Urinary bladder (tissue), 4 donors: ENCODE results near the gene MTMR4. TPM values are rescaled to one million over a fixed set of nuclear protein-coding genes. Genes with fewer than 3 reads are reported as not detected.

ENCODE experiments used
- DNase-seq: peaks from one replicate; pipeline ENCODE4 v3.0.0-alpha.2; 2015; ENCODE audit errors: extremely low spot score
- H3K27ac ChIP-seq: one replicate; pipeline ENCODE4 v1.5.1; 2013; ENCODE audit warnings: low read depth, mild to moderate bottlenecking, moderate library complexity
- H3K36me3 ChIP-seq: one replicate; pipeline ENCODE4 v1.6.1; 2013; ENCODE audit warnings: mild to moderate bottlenecking, moderate library complexity; ENCODE audit not compliant: insufficient read depth
- H3K4me1 ChIP-seq: one replicate; pipeline ENCODE4 v1.6.1; 2013; ENCODE audit warnings: mild to moderate bottlenecking, moderate library complexity; ENCODE audit not compliant: insufficient read depth
- H3K4me3 ChIP-seq: one replicate; pipeline ENCODE4 v1.5.1; 2013; ENCODE audit warnings: low read depth, low read length
- WGBS: extraction: QIAGEN DNeasy Blood & Tissue Kit; methylation state at CpG from one replicate; pipeline ENCODE4 v1.1.7; 2013; 5-methylcytosine and 5-hydroxymethylcytosine counted together
- polyA plus RNA-seq: library from polyadenylated mRNA; stranded (reverse); fragments of 200-250 nt; gene quantifications from one replicate; pipeline ENCODE4 v1.2.3, GENCODE V29; 2013
- total RNA-seq: library from RNA; depleted of rRNA; stranded (reverse); fragments of >200 nt; gene quantifications from one replicate; pipeline ENCODE4 v1.2.3, GENCODE V29; 2014
- donor health status: healthy with polysubstance abuse.
- donor health status: healthy.

MTMR4 gene
- total and polyA plus RNA-seq, 2 donors: 14.5 to 41.1 TPM

- Histone ChIP-seq H3K4me1 (no peaks in the 10 kb centered on the region), H3K27ac (no peak overlapping the region), H3K36me3 (no peaks in the 10 kb centered on the region), H3K4me3 (no peak overlapping the region)
- DNase-seq: no peak
- 56% methylated on average over 3 of the region's 3 CpGs for WGBS
Observed at GRCh38 chr17:58532555-58532951, 18.1 kb upstream of the MTMR4 start.

- no peaks in the 10 kb centered on the region for H3K36me3 ChIP-seq
- H3K4me3 ChIP-seq: peak overlapping the region; percentile 63
- WGBS: 1% methylated on average over 82 of the region's 82 CpGs
- no peaks in the 10 kb centered on the region for H3K4me1 ChIP-seq
- DNase-seq: no peak
- no peak overlapping the region for H3K27ac ChIP-seq
Observed at GRCh38 chr17:58531661-58532554, 17.5 kb upstream of the MTMR4 start.

- no peaks in the 10 kb centered on the region for H3K36me3 ChIP-seq
- no peak for DNase-seq
- no peak overlapping the region for H3K27ac ChIP-seq
- 55% methylated on average over 3 of the region's 3 CpGs for WGBS
- H3K4me1 ChIP-seq: no peaks in the 10 kb centered on the region
- peak overlapping the region; percentile 63 for H3K4me3 ChIP-seq
Observed at GRCh38 chr17:58531122-58531521, 16.7 kb upstream of the MTMR4 start.

GRCh38 chr17:58530655-58531054, 16.2 kb upstream of the MTMR4 start:
- no peak for DNase-seq
- Histone ChIP-seq H3K36me3 (no peaks in the 10 kb centered on the region), H3K4me3 (no peak overlapping the region), H3K4me1 (no peaks in the 10 kb centered on the region), H3K27ac (no peak overlapping the region)
- WGBS: 71% methylated on average over 2 of the region's 2 CpGs

- DNase-seq: no peak
- H3K4me3 ChIP-seq: no peak overlapping the region
- H3K36me3 ChIP-seq: no peaks in the 10 kb centered on the region
- 41% methylated on average over 1 of the region's 1 CpG for WGBS
- no peak overlapping the region for H3K27ac ChIP-seq
- H3K4me1 ChIP-seq: no peaks in the 10 kb centered on the region
Observed at GRCh38 chr17:58529275-58529674, 14.8 kb upstream of the MTMR4 start.

- no peak for DNase-seq
- Histone ChIP-seq H3K27ac (no peak overlapping the region), H3K36me3 (no peaks in the 10 kb centered on the region), H3K4me1 (no peaks in the 10 kb centered on the region), H3K4me3 (no peak overlapping the region)
- 38% methylated on average over 3 of the region's 3 CpGs for WGBS
Observed at GRCh38 chr17:58528443-58528842, 14.0 kb upstream of the MTMR4 start.

GRCh38 chr17:58527949-58528348, 13.5 kb upstream of the MTMR4 start:
- 63% methylated on average over 3 of the region's 3 CpGs for WGBS
- no peak for DNase-seq
- Histone ChIP-seq H3K4me1 (no peaks in the 10 kb centered on the region), H3K27ac (no peak overlapping the region), H3K4me3 (no peak overlapping the region), H3K36me3 (no peaks in the 10 kb centered on the region)

- no peaks in the 10 kb centered on the region for H3K4me1 ChIP-seq
- H3K4me3 ChIP-seq: no peak overlapping the region
- no peak for DNase-seq
- no peaks in the 10 kb centered on the region for H3K36me3 ChIP-seq
- WGBS: 88% methylated on average over 2 of the region's 2 CpGs
- no peak overlapping the region for H3K27ac ChIP-seq
Observed at GRCh38 chr17:58527306-58527705, 12.9 kb upstream of the MTMR4 start.

- no peak overlapping the region for H3K27ac ChIP-seq
- no peaks in the 10 kb centered on the region for H3K4me1 ChIP-seq
- 37% methylated on average over 3 of the region's 3 CpGs for WGBS
- no peaks in the 10 kb centered on the region for H3K36me3 ChIP-seq
- DNase-seq: no peak
- no peak overlapping the region for H3K4me3 ChIP-seq
Observed at GRCh38 chr17:58525239-58525638, 10.8 kb upstream of the MTMR4 start.

- DNase-seq: no peak
Observed at GRCh38 chr17:58521680-58522079, 7.2 kb upstream of the MTMR4 start.

GRCh38 chr17:58520843-58521430, 6.5 kb upstream of the MTMR4 start:
- no peak overlapping the region for H3K4me3 ChIP-seq
- no peak for DNase-seq
- H3K4me1 ChIP-seq: no peaks in the 10 kb centered on the region
- no peak overlapping the region for H3K27ac ChIP-seq
- no peaks in the 10 kb centered on the region for H3K36me3 ChIP-seq
- WGBS: 69% methylated on average over 15 of the region's 15 CpGs

More at GRCh38 chr17:58521680-58522079, 7.2 kb upstream of the MTMR4 start:
- Histone ChIP-seq H3K36me3 (no peaks in the 10 kb centered on the region), H3K27ac (no peak overlapping the region), H3K4me3 (no peak overlapping the region), H3K4me1 (no peaks in the 10 kb centered on the region)
- 93% methylated on average over 10 of the region's 10 CpGs for WGBS

GRCh38 chr17:58517928-58518609, 3.6 kb upstream of the MTMR4 start:
- Histone ChIP-seq H3K27ac (peak overlapping the region; percentile 84), H3K36me3 (no peaks in the 10 kb centered on the region), H3K4me1 (peaks cover 2% of the 10 kb centered on the region), H3K4me3 (peak overlapping the region; percentile 53)
- under 1% methylated on average over 39 of the region's 39 CpGs for WGBS
- peak; percentile 100 for DNase-seq

- WGBS: under 1% methylated on average over 27 of the region's 27 CpGs
Observed at GRCh38 chr17:58517378-58517927, 3.0 kb upstream of the MTMR4 start.

More at GRCh38 chr17:58517378-58517927, 3.0 kb upstream of the MTMR4 start:
- DNase-seq: no peak
- Histone ChIP-seq H3K4me3 (peak overlapping the region; percentile 41), H3K27ac (peak overlapping the region; percentile 84), H3K36me3 (no peaks in the 10 kb centered on the region), H3K4me1 (peaks cover 2% of the 10 kb centered on the region)
